A673 (cell line): Measurements from ENCODE around the gene UQCRFS1. TPM values are rescaled to one million over a fixed set of nuclear protein-coding genes. Genes with fewer than 3 reads are reported as not detected.

Source experiments
- BruUV-seq: library from RNA; stranded (reverse); fragments of 400-500 nt; replicated peaks from 2 replicates; lab custom pipeline; 2021; lab: Mats Ljungman, UMichigan
- CTCF ChIA-PET: fragments of 300-600 bp; sonication (Branson Sonifier 250); formaldehyde crosslinking; loops from one replicate; lab custom pipeline; 2022; ENCODE audit warnings: antibody characterized with exemption; lab: Charles Lee
- POLR2A ChIA-PET: fragments of 300-600 bp; sonication (Branson Sonifier 250); formaldehyde crosslinking; loops from one replicate; lab custom pipeline; 2022; ENCODE audit warnings: antibody characterized with exemption; ENCODE audit not compliant: low non-redundant PET; lab: Charles Lee
- DNase-seq: peaks from one replicate; pipeline ENCODE4 v3.0.0-alpha.2; 2015; ENCODE audit warnings: low spot score
- H3K27ac ChIP-seq: fragments of 200-600 bp; sonication (generic); 2 replicates; pipeline ENCODE4 v1.5.1; 2016; ENCODE audit warnings: mixed run types, low read depth, mild to moderate bottlenecking, mixed read lengths, antibody characterized with exemption, low read length; ENCODE audit not compliant: poor library complexity, severe bottlenecking
- H3K27me3 ChIP-seq: fragments of 200-600 bp; sonication (generic); replicated peaks from 2 replicates; pipeline ENCODE4 v1.6.1; 2017; ENCODE audit warnings: mixed run types, low read depth, mild to moderate bottlenecking, mixed read lengths, antibody characterized with exemption, low read length; ENCODE audit not compliant: insufficient read depth, poor library complexity
- H3K36me3 ChIP-seq: fragments of 200-600 bp; sonication (generic); 2 replicates; pipeline ENCODE4 v1.6.1; 2016; ENCODE audit warnings: mixed run types, mild to moderate bottlenecking, mixed read lengths, antibody characterized with exemption, low read length; ENCODE audit not compliant: insufficient read depth, poor library complexity, severe bottlenecking
- H3K4me1 ChIP-seq: fragments of 200-600 bp; sonication (generic); 2 replicates; pipeline ENCODE4 v1.6.1; 2017; ENCODE audit warnings: mixed run types, mild to moderate bottlenecking, mixed read lengths, antibody characterized with exemption, low read length; ENCODE audit not compliant: insufficient read depth, poor library complexity, severe bottlenecking
- H3K4me3 ChIP-seq: fragments of 200-600 bp; sonication (generic); 2 replicates; pipeline ENCODE4 v1.5.1; 2016; ENCODE audit warnings: low read depth, mixed run types, mild to moderate bottlenecking, mixed read lengths, low read length; ENCODE audit not compliant: poor library complexity, severe bottlenecking
- H3K9me3 ChIP-seq: fragments of 200-600 bp; sonication (generic); 2 replicates; pipeline ENCODE4 v1.6.1; 2016; ENCODE audit warnings: mixed run types, low read depth, mild to moderate bottlenecking, mixed read lengths, antibody characterized with exemption, low read length; ENCODE audit not compliant: poor library complexity, severe bottlenecking
- EZH2 ChIP-seq: fragments of 200-600 bp; sonication (generic); IDR thresholded peaks from 2 replicates; pipeline ENCODE4 v1.6.1; 2017; ENCODE audit warnings: borderline replicate concordance, low read depth, mild to moderate bottlenecking, mixed read lengths, antibody characterized with exemption, low read length; ENCODE audit not compliant: poor library complexity, severe bottlenecking
- intact Hi-C: fragments of 100-400 bp; cut with micrococcal nuclease; formaldehyde crosslinking; loops from one replicate; pipeline ENCODE4 v1.10.0; 2022; ENCODE audit not compliant: unreplicated experiment
- total RNA-seq: library from RNA; stranded (reverse); gene quantifications from 2 replicates; pipeline ENCODE4 v1.2.3, GENCODE V29; 2021
- TF ChIP-seq, protein P1 (sequence below): fragments of 300-800, 200-600 bp; sonication (generic); conservative IDR thresholded peaks from 2 replicates; pipeline ENCODE4 v1.5.1; 2017; ENCODE audit warnings: low read depth, mild to moderate bottlenecking, antibody characterized with exemption, low read length, moderate library complexity, mixed read lengths

The UQCRFS1 gene
- total RNA-seq, 1 experiment from 2014 or later, result 47.3 TPM

- BruUV-seq, result no TSS peak
- peaks cover 5% of the 10 kb centered on the region for H3K36me3 ChIP-seq
- no peak overlapping the region for H3K27ac ChIP-seq
- ChIA-PET CTCF (no interaction called here), POLR2A (no interaction called here)
- intact Hi-C loops, result no loop called here
- peaks cover 4% of the 10 kb centered on the region for H3K27me3 ChIP-seq
- no peaks in the 10 kb centered on the region for H3K4me1 ChIP-seq
- peaks cover 8% of the 10 kb centered on the region for H3K9me3 ChIP-seq
- TF ChIP-seq, protein P1, sequence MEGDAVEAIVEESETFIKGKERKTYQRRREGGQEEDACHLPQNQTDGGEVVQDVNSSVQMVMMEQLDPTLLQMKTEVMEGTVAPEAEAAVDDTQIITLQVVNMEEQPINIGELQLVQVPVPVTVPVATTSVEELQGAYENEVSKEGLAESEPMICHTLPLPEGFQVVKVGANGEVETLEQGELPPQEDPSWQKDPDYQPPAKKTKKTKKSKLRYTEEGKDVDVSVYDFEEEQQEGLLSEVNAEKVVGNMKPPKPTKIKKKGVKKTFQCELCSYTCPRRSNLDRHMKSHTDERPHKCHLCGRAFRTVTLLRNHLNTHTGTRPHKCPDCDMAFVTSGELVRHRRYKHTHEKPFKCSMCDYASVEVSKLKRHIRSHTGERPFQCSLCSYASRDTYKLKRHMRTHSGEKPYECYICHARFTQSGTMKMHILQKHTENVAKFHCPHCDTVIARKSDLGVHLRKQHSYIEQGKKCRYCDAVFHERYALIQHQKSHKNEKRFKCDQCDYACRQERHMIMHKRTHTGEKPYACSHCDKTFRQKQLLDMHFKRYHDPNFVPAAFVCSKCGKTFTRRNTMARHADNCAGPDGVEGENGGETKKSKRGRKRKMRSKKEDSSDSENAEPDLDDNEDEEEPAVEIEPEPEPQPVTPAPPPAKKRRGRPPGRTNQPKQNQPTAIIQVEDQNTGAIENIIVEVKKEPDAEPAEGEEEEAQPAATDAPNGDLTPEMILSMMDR, result no peak
- no peak for TF ChIP-seq EZH2
- DNase-seq, result no peak
- no peak overlapping the region for H3K4me3 ChIP-seq
Measured at GRCh38 chr19:29216021-29216420, 3.1 kb upstream of the UQCRFS1 start.

GRCh38 chr19:29215322-29215845 lies 2.4 kb upstream of the UQCRFS1 start:
- Histone ChIP-seq H3K36me3 (peaks cover 6% of the 10 kb centered on the region), H3K9me3 (peaks cover 8% of the 10 kb centered on the region), H3K4me1 (no peaks in the 10 kb centered on the region), H3K4me3 (no peak overlapping the region), H3K27me3 (peaks cover 4% of the 10 kb centered on the region), H3K27ac (no peak overlapping the region)
- TF ChIP-seq, protein P1, result no peak
- no peak for TF ChIP-seq EZH2
- BruUV-seq, result no TSS peak
- ChIA-PET CTCF (no interaction called here), POLR2A (no interaction called here)
- no peak for DNase-seq
- intact Hi-C loops, result no loop called here

- Histone ChIP-seq H3K4me3 (no peak overlapping the region), H3K27ac (no peak overlapping the region), H3K36me3 (peaks cover 6% of the 10 kb centered on the region), H3K4me1 (no peaks in the 10 kb centered on the region), H3K9me3 (peaks cover 8% of the 10 kb centered on the region), H3K27me3 (peaks cover 4% of the 10 kb centered on the region)
- ChIA-PET CTCF (no interaction called here), POLR2A (no interaction called here)
- intact Hi-C loops, result no loop called here
- no TSS peak for BruUV-seq
- TF ChIP-seq, protein P1, result no peak
- TF ChIP-seq EZH2, result no peak
- DNase-seq, result no peak
Measured at GRCh38 chr19:29214411-29214810, 1.5 kb upstream of the UQCRFS1 start.
